ENCODE measurements around the gene CRYBB1. TPM values are rescaled to one million over a fixed set of nuclear protein-coding genes. Genes with fewer than 3 reads are reported as not detected.
A peak's percentile ranks its signal among the peaks of the same experiment; 100 is the strongest.

CRYBB1 gene
- total and polyA plus RNA-seq, 4 donors = 0.17 to 2.3 (median 0.32) TPM; not detected in 1

DNA sequence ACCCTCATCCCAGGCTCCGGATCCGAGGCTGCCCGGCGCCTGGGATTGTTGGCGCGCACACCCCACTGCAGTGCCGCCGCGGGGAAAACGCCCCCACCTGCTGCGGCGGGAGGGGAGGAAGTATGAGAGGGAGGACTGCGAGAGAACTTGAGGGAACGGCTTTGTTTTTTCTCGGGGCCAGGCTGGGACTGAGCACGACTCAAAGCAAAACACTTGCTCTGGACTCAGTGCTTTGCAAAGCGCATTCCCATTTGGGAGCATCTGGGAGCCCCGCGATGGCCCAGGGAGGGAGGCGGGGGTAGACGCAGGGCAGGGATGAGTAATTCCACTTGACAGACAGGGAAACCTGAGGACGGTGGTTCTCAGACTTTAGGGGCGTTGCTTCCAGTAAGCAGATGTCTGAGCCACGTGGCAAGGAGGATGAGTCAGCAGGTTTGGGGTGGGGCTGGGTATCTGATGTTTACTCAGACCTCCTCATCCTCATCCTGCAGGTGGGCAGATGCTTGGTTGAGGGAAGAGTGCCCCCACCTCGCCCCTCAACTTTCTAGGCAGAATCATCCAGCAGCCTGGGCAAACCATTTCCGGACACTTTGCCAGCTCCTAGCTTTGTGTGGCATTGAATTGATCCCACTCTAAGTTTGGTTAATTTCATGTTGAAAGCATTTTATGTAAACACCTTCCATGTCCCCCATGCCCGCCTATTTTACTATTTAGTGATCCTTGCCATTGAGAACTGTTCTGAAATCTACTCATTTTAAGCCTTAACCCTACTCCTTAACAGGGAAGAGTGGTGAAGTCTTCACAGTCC, 41.0 kb upstream of the CRYBB1 start:
- peak; percentile 82 for DNase-seq (ENCODE audit: low spot score)
- no peak overlapping the region for H3K9ac ChIP-seq (ENCODE audit: low read depth in 1 of 2, low read length in 2 of 2)
- peaks cover 0 to 8% (median 4%) of the 10 kb centered on the region in 4 donors for H3K27me3 ChIP-seq (ENCODE audit: control insufficient read depth in 4 of 4, insufficient read depth in 4 of 4, low read length in 3 of 4)
- WGBS = 5% methylated on average over 27 of the region's 27 CpGs
- H3K9me3 ChIP-seq (ENCODE audit: control insufficient read depth in 4 of 4, low read length in 3 of 4) = no peaks in the 10 kb centered on the region
- no peak overlapping the region for H3K27ac ChIP-seq (ENCODE audit: low read depth in 1 of 2, low read length in 2 of 2)
- TF ChIP-seq JUND (IDR thresholded peaks at IDR 0.05) (no peak), NR2F2 (IDR thresholded peaks at IDR 0.05) (no peak)
- no peaks in the 10 kb centered on the region for H3K36me3 ChIP-seq (ENCODE audit: control insufficient read depth in 4 of 4, insufficient read depth in 3 of 4, low read depth in 1 of 4, low read length in 3 of 4)
- peaks cover 0 to 4% (median 3%) of the 10 kb centered on the region in 4 donors for H3K4me1 ChIP-seq (ENCODE audit: control insufficient read depth in 4 of 4, insufficient read depth in 4 of 4, low read length in 3 of 4)
- H3K4me3 ChIP-seq (ENCODE audit: low read depth in 1 of 3, low read length in 3 of 3) = peak overlapping the region in 1 of 3 donors; percentile 5

DNA sequence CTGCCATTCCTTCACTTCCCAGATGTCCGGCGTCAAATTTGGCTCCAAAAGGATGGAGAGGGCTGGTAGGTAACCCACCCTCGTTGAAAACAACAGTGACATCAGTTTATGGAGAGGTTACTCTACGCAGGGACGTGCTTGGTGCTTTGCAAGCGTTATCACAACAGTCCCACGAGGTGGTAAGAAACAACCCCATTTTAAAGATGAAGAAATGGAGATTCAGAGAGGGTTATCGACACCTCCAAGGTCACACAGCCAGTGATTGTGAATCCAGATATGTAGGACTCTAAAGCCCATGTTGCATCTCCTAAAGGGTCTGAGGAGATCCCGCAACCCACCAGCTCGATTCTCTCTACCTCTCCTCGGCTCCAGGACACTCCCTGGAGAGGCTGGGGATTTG, 40.3 kb upstream of the CRYBB1 start:
- H3K27ac ChIP-seq (ENCODE audit: low read depth in 1 of 2, low read length in 2 of 2) = no peak overlapping the region
- peaks cover 0 to 4% (median 3%) of the 10 kb centered on the region in 4 donors for H3K4me1 ChIP-seq (ENCODE audit: control insufficient read depth in 4 of 4, insufficient read depth in 4 of 4, low read length in 3 of 4)
- no peaks in the 10 kb centered on the region for H3K9me3 ChIP-seq (ENCODE audit: control insufficient read depth in 4 of 4, low read length in 3 of 4)
- no peak for DNase-seq (ENCODE audit: low spot score)
- peaks cover 0 to 8% (median 4%) of the 10 kb centered on the region in 4 donors for H3K27me3 ChIP-seq (ENCODE audit: control insufficient read depth in 4 of 4, insufficient read depth in 4 of 4, low read length in 3 of 4)
- no peak for TF ChIP-seq JUND (IDR thresholded peaks at IDR 0.05)
- no peak for TF ChIP-seq NR2F2 (IDR thresholded peaks at IDR 0.05)
- TF ChIP-seq FOXA1 (IDR thresholded peaks at IDR 0.05) = no peak
- TF ChIP-seq, protein P1, sequence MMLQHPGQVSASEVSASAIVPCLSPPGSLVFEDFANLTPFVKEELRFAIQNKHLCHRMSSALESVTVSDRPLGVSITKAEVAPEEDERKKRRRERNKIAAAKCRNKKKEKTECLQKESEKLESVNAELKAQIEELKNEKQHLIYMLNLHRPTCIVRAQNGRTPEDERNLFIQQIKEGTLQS (IDR thresholded peaks at IDR 0.05) = no peak
- no peak for TF ChIP-seq TAF1 (conservative IDR thresholded peaks at IDR 0.05)
- TF ChIP-seq, protein P2, sequence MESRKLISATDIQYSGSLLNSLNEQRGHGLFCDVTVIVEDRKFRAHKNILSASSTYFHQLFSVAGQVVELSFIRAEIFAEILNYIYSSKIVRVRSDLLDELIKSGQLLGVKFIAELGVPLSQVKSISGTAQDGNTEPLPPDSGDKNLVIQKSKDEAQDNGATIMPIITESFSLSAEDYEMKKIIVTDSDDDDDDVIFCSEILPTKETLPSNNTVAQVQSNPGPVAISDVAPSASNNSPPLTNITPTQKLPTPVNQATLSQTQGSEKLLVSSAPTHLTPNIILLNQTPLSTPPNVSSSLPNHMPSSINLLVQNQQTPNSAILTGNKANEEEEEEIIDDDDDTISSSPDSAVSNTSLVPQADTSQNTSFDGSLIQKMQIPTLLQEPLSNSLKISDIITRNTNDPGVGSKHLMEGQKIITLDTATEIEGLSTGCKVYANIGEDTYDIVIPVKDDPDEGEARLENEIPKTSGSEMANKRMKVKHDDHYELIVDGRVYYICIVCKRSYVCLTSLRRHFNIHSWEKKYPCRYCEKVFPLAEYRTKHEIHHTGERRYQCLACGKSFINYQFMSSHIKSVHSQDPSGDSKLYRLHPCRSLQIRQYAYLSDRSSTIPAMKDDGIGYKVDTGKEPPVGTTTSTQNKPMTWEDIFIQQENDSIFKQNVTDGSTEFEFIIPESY (IDR thresholded peaks at IDR 0.05) = no peak
- no peak for TF ChIP-seq HNF4G (IDR thresholded peaks at IDR 0.05)
- no peak overlapping the region for H3K9ac ChIP-seq (ENCODE audit: low read depth in 1 of 2, low read length in 2 of 2)
- WGBS = 6% methylated on average over 11 of the region's 11 CpGs
- H3K36me3 ChIP-seq (ENCODE audit: control insufficient read depth in 4 of 4, insufficient read depth in 3 of 4, low read depth in 1 of 4, low read length in 3 of 4) = no peaks in the 10 kb centered on the region
- H3K4me3 ChIP-seq (ENCODE audit: low read depth in 1 of 3, low read length in 3 of 3) = no peak overlapping the region

DNA sequence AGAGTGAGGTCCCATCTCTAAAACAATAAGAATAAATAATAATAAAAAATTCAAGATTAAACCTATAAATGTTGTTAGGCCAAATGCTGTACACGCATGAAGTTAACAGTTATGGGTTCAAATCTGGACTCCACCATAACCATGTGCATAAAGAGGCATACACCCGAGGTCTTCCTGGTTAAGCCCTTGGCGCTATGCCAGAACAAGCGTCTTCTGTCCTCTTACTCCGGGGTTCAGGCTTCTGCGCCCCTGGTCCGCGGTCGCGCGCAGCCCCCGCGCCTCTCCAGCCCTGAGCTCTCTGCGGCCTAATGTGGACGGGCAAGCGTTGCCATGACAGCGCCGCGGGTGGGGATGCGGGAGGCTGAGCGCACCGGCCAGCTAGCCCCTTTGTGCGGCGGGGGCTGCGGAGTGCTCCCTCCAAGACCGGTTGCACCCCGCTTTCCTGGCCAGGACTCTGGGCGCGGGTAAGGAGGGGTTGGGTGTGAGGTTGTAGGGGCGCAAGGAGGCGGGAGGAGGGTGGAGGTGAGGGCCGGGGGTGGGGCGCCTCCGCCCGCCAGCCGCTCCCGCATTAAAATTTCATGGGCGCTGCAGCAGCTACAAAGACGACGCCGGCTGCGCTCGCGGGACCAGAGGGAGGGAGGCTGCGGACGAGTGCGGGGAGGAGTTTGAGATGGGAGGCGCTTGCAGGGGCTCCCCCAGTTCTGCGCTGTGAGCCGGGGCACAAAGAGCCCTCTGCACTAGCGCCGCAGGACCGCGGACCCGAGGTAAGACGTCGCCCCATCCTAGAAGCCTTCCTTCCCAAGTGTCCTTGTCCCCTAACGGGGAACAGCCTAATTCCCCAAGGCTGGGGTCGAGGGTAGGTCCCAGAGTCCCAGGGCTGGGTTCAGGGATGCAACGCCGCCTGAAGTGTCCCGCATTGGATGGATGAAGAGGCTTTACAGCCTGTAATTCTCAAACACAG, 39.3 kb upstream of the CRYBB1 start, which contains the start of gene MIAT:
MIAT (plus strand) TSS at position 698 of the 961 bp plus-strand sequence.
- Histone ChIP-seq H3K9me3 (ENCODE audit: control insufficient read depth in 4 of 4, low read length in 3 of 4) (no peaks in the 10 kb centered on the region), H3K9ac (ENCODE audit: low read depth in 1 of 2, low read length in 2 of 2) (no peak within 1 kb of the TSS), H3K27ac (ENCODE audit: low read depth in 1 of 2, low read length in 2 of 2) (no peak within 1 kb of the TSS), H3K4me3 (ENCODE audit: low read depth in 1 of 3, low read length in 3 of 3) (peak within 1 kb of the TSS in 1 of 3 donors; percentile 24), H3K27me3 (ENCODE audit: control insufficient read depth in 4 of 4, insufficient read depth in 4 of 4, low read length in 3 of 4) (peaks cover 0 to 8% (median 4%) of the 10 kb centered on the region in 4 donors), H3K4me1 (ENCODE audit: control insufficient read depth in 4 of 4, insufficient read depth in 4 of 4, low read length in 3 of 4) (peaks cover 0 to 4% (median 3%) of the 10 kb centered on the region in 4 donors), H3K36me3 (ENCODE audit: control insufficient read depth in 4 of 4, insufficient read depth in 3 of 4, low read depth in 1 of 4, low read length in 3 of 4) (no peaks in the 10 kb centered on the region)
- TF ChIP-seq JUND (IDR thresholded peaks at IDR 0.05) = no peak
- TF ChIP-seq, protein P2 (IDR thresholded peaks at IDR 0.05) = no peak
- TF ChIP-seq FOXA2 (IDR thresholded peaks at IDR 0.05) = no peak
- TF ChIP-seq, protein P3, sequence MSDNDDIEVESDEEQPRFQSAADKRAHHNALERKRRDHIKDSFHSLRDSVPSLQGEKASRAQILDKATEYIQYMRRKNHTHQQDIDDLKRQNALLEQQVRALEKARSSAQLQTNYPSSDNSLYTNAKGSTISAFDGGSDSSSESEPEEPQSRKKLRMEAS (IDR thresholded peaks at IDR 0.05) = no peak
- TF ChIP-seq RAD21 (IDR thresholded peaks at IDR 0.05) = no peak
- TF ChIP-seq YY1 (IDR thresholded peaks at IDR 0.05) = no peak
- no peak for TF ChIP-seq FOXA1 (IDR thresholded peaks at IDR 0.05)
- no peak for TF ChIP-seq HNF4G (IDR thresholded peaks at IDR 0.05)
- no peak for TF ChIP-seq SP1 (IDR thresholded peaks at IDR 0.05)
- TF ChIP-seq TAF1 (conservative IDR thresholded peaks at IDR 0.05) = no peak
- TF ChIP-seq, protein P4, sequence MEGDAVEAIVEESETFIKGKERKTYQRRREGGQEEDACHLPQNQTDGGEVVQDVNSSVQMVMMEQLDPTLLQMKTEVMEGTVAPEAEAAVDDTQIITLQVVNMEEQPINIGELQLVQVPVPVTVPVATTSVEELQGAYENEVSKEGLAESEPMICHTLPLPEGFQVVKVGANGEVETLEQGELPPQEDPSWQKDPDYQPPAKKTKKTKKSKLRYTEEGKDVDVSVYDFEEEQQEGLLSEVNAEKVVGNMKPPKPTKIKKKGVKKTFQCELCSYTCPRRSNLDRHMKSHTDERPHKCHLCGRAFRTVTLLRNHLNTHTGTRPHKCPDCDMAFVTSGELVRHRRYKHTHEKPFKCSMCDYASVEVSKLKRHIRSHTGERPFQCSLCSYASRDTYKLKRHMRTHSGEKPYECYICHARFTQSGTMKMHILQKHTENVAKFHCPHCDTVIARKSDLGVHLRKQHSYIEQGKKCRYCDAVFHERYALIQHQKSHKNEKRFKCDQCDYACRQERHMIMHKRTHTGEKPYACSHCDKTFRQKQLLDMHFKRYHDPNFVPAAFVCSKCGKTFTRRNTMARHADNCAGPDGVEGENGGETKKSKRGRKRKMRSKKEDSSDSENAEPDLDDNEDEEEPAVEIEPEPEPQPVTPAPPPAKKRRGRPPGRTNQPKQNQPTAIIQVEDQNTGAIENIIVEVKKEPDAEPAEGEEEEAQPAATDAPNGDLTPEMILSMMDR (IDR thresholded peaks at IDR 0.05; ENCODE audit: low read depth, low read length, missing input control) = no peak
- TF ChIP-seq GABPA (IDR thresholded peaks at IDR 0.05 in 1 of 2, conservative IDR thresholded peaks at IDR 0.05 in 1 of 2) = no peak
- TF ChIP-seq NR2F2 (IDR thresholded peaks at IDR 0.05) = no peak
- no peak for TF ChIP-seq EGR1 (IDR thresholded peaks at IDR 0.05; ENCODE audit: low read depth in 2 of 2)
- no peak for DNase-seq (ENCODE audit: low spot score)
- WGBS = 4% methylated on average over 62 of the region's 62 CpGs

Measured in liver (tissue), 9 donors.